ENCODE measurements around the gene TCAP. TPM values are rescaled to one million over a fixed set of nuclear protein-coding genes. Genes with fewer than 3 reads are reported as not detected.

Gene TCAP
- total RNA-seq, 1 donor from 2014 or later, result 0.64 TPM

GRCh38 chr17:39666231-39666600 is 1.1 kb downstream of the TCAP start:
- no peak for DNase-seq (ENCODE audit: low spot score)

- DNase-seq (ENCODE audit: low spot score), result no peak
These were observed 1.6 kb downstream of the TCAP start for GRCh38 chr17:39666601-39667261.

- no peak for DNase-seq (ENCODE audit: low spot score)
These were observed 2.3 kb downstream of the TCAP start for GRCh38 chr17:39667262-39667944.

GRCh38 chr17:39667945-39668924 is 3.1 kb downstream of the TCAP start, which contains the start of gene PNMT:
TSS of gene PNMT (plus strand) at chr17:39668453. CDS start at chr17:39668476, 23 bp downstream.
- DNase-seq (ENCODE audit: low spot score), result no peak

DNA sequence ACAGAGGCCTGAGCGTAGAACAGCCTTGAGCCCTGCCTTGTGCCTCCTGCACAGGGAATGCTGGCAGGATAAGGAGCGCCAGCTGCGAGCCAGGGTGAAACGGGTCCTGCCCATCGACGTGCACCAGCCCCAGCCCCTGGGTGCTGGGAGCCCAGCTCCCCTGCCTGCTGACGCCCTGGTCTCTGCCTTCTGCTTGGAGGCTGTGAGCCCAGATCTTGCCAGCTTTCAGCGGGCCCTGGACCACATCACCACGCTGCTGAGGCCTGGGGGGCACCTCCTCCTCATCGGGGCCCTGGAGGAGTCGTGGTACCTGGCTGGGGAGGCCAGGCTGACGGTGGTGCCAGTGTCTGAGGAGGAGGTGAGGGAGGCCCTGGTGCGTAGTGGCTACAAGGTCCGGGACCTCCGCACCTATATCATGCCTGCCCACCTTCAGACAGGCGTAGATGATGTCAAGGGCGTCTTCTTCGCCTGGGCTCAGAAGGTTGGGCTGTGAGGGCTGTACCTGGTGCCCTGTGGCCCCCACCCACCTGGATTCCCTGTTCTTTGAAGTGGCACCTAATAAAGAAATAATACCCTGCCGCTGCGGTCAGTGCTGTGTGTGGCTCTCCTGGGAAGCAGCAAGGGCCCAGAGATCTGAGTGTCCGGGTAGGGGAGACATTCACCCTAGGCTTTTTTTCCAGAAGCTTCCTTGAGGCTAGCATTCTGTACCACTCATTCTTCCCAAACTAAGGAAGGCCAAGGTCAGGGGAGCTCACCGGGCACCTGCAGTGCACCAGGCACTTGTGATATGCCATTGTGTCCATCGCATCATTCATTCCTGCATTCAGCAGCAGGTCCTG is 5.0 kb downstream of the TCAP start:
- DNase-seq (ENCODE audit: low spot score), result no peak

DNA sequence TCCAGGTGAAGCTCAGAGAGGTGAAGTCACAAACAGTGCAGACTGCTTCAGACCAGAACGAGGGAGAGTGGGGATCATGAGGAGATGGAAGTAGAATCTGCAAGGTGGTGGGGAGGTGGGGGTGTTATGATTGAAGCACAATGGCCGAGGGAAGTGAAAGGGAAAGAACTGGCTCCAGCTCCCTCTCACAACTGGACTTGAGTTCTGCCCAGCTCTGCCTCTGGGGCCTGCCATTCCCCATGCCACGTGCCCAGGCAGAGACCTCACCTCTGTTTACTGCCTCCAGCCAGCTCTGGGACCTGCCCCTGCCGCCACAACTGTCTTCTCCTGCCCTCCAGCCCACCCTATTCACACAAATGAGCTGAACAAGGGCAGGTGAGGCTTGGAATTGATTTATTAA is 5.6 kb downstream of the TCAP start:
- DNase-seq (ENCODE audit: low spot score), result no peak

- DNase-seq (ENCODE audit: low spot score), result no peak
These were observed 6.7 kb downstream of the TCAP start for GRCh38 chr17:39671651-39672521.

GRCh38 chr17:39672522-39673334 is 7.6 kb downstream of the TCAP start:
- no peak for DNase-seq (ENCODE audit: low spot score)

DNA sequence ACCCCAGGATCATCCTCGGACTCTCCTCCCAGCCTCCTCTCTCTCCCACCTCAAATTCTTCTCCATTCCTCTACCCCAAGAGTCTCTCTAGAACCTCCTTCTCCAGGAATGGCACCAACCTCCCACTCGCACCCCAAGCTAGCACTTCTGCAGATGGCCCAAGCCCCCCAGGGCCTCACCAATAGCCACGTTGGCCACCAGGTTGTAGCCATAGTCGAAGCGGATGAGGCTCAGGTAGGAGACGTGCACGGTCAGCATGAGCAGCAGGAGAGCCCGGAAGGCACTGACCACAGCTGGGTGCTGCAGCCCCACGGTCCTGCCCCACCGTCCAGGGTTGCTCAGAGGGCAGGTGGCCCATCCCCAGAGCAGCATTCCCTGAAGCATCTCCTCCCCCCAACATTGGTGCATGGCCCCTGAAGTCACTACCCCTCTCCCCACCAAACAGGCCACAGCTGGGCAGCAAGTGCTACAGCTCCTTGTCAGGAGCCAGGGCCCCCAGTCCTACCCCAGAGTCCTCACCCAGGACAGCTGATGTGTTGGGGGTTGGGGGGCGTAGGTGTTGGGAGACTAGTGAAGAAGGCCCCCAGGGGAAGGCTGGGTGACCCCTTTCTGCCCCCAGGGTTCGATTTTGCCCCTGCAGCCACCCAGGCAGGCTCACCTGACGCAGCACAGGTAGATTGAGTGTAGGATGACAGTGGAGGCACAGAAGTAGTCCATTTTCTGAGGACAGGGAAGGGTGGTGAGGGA is 8.4 kb downstream of the TCAP start:
- no peak for DNase-seq (ENCODE audit: low spot score)

DNA sequence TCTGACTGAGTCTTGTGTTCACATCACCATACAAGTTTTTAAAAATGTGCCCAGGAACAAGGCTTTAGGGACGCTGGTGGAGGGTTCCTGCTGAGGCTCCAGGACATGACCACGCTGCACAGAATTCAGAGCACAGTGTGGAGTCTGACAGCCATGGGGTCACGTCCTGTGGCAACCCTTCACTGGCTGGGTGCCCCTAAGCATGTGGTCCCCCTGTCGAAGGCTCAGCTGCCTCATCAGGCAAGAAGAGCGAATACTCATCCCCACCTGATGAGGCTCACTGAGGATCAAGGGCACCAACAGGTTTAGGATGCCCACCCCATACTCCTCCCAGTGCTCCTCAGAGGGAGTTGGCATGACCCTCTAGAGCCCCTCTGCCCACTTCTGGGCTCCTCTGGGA is 9.0 kb downstream of the TCAP start:
- no peak for DNase-seq (ENCODE audit: low spot score)

- DNase-seq (ENCODE audit: low spot score), result no peak
These were observed 9.7 kb downstream of the TCAP start for GRCh38 chr17:39674702-39675389.

DNA sequence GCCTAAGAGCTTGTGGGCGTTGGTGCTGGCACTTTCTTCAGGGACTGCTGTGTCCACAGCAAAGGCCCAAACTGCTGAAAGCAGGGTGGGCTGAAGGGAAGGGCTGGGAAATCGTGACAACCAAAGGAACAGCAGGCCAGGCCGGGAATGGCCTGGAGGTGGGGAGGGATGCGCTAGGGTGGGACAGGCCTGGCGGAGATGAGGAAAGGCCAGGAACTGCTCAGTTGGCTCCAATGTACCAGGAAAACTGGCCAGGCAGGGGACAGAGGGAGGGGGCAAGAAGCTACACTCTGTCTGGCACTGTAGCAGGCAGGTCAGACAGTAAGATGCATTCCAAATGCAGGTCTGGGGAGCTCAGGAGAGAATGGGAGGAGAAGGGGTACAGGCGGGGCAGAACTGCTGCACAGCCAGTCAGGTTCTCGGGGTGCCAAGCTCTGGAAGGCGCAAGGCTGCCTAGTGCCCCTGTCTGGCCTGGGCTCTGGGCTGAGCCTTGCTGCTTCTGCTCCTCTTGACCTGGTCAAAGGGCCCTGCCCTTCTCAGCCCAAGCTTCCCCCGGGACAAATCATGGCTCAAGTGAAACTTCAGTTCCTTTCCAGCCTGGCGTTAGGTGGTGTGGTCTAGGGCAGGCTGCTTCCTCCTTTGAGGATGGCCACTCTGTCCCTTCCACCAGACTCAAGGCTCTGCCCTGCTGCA is 10.4 kb downstream of the TCAP start:
- no peak for DNase-seq (ENCODE audit: low spot score)

GRCh38 chr17:39676198-39676819 is 11.2 kb downstream of the TCAP start:
- no peak for DNase-seq (ENCODE audit: low spot score)

GRCh38 chr17:39677072-39677471 is 11.9 kb downstream of the TCAP start:
- no peak for DNase-seq (ENCODE audit: low spot score)

GRCh38 chr17:39677542-39678339 is 12.6 kb downstream of the TCAP start:
- DNase-seq (ENCODE audit: low spot score), result no peak
